Kidney capillary endothelial cell (primary cell): Measurements from ENCODE around the gene WSB1.
"Not testable (repeated sequence)": the region's sequence is repeated elsewhere in the genome, so short reads cannot be mapped to it uniquely, and the experiment has no call there.

Source experiments
- DNase-seq: peaks from one replicate; pipeline ENCODE4 v3.0.0-alpha.2; 2018; ENCODE audit warnings: low spot score

The WSB1 gene

DNA sequence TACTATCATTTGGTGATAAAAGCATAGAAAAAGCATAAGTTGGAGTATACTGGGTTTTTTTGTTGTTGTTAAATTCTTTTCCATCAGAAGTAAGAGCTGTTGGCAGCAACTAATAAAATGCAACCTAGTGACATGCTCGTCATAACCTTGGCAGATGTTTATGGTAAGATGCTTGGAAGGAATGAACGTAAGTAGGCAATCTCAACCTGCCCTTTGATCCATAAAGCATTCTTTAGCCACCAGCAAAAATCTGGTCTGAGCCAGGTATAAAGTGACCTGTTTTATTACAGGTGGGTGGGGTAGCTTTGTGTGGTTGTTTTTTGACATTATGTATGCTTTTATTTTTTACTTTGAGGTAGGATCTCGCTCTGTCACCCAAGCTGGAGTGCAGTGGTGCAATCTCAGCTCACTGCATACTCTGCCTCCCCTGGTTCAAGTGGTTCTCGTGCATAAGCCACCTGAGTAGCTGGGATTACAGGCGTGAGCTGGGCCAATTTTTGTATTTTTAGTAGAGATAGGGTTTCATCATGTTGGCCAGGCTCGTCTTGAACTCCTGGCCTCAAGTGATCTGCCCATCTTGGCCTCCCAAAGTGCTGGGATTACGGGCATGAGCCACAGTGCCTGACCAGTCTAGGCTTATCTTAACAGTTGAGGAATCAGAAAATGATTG lies 22.0 kb downstream of the WSB1 start:
- DNase-seq = no peak

DNA sequence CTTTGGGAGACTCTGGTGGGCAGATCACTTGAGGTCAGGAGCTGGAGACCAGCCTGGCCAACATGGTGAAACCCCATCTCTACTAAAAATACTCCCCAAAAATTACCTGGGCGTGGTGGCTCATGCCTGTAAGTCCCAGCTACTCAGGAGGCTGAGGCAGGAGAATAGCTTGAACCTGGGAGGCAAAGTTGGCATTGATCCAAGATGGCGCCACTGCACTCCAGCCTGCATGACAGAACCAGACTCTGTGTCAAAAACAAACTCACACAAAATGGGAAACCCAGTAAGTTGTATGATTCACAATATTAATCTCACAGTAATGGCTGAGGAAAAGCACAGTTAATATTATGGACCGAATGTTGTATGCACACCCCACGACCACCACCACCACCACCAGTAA lies 24.3 kb downstream of the WSB1 start:
- DNase-seq = no peak

DNA sequence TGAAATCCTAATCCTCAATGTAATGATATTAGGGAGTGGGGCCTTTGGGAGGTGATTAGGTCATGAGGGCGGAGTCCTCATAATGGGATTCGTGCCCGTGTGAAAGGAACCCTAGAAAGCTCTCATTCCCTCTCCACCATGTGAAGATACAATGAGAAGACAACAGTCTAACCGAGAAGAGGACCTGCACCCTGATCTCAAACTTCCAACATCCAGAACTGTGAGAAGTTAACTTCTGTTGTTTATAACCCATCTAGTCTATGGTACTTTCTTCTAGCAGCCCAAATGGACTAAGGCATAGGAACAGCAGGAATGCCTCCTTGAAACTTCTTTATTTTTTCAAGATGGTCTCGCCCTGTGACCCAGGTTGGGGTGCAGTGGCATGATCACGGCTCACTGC lies 24.7 kb downstream of the WSB1 start:
- no peak for DNase-seq

DNA sequence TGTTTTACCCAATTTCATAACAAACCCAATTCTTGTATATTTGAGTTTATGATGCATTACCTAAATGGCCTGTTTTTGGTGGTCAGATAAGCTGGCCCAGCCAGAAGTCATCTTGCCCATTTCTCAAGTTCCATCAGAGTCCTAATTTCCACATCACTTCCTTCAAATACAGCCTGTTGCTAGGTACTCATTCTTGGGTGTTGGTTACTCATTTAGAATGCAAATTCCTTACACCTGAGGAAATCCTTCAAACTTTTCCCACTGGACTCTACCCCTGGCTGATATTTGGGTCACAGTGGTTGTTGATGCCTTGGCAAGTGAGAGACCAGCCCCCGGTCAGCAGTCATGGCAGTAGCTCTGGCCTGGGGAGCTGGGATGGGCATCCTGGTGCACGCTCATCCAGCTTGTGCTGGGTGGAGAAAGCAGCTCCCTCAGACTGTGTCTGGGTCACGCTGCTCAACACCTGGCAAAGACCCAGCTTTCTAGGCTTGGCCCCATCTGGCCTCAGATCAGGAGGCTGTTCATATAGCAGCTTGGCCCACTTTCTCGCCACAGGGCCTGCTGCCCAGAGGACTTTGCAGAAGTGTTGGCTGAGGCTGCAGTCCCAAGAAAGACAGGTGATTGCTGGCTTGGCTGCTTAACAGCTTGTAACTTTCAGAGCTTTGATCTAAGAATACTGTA lies 25.8 kb downstream of the WSB1 start:
- no peak for DNase-seq

DNA sequence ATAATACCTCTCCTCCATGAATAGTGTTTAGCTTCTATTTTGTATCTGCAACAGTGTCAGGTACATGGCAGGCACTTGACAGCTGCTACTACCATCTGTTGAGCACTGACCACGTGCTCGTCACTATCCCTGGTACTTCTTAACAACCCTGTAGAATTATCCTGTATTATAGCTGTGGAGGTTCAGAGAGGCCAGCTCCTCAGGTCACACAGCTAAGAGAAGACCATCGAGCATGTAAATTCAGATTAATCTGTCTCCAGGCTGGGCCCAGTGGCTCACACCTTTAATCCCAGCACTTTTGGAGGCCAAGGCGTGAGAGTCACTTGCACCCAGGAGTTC lies 26.3 kb downstream of the WSB1 start:
- DNase-seq = no peak

DNA sequence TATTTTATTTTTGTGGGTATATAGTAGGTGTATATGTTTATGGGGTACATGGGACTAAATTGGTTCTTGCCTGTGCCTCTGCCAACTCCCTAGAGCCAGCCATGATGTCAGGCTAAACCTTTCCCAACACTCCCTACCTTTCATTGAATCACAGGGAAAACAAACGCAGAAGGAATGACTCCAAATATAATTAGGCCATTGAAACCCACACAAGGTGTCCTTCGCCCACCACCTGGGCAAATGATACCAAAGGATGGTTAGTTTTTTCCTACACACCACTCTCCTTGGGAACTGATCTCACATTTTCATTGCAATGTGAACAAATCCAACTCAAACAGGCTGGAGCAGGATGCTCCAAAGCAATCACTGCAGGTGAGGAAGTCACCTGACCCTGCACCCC lies 27.5 kb downstream of the WSB1 start:
- DNase-seq = no peak

DNA sequence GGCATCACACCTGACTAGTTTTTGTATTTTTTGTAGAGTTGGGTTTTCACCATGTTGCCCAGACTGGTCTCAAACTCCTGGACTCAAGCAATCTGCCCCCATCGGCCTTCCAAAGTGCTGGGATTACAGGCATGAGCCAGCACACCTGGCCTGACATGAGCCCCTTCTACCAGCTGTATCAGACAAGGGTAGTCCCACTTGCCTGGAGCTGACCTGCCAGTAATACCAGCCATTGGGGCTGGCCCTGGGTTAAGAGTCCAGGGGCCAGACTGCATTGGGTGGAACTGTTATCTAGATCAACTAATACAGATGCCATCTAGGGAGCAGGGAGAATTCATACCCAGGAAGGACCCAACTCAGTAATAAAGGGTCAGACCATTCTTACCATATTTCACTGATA lies 28.1 kb downstream of the WSB1 start:
- DNase-seq = no peak

DNA sequence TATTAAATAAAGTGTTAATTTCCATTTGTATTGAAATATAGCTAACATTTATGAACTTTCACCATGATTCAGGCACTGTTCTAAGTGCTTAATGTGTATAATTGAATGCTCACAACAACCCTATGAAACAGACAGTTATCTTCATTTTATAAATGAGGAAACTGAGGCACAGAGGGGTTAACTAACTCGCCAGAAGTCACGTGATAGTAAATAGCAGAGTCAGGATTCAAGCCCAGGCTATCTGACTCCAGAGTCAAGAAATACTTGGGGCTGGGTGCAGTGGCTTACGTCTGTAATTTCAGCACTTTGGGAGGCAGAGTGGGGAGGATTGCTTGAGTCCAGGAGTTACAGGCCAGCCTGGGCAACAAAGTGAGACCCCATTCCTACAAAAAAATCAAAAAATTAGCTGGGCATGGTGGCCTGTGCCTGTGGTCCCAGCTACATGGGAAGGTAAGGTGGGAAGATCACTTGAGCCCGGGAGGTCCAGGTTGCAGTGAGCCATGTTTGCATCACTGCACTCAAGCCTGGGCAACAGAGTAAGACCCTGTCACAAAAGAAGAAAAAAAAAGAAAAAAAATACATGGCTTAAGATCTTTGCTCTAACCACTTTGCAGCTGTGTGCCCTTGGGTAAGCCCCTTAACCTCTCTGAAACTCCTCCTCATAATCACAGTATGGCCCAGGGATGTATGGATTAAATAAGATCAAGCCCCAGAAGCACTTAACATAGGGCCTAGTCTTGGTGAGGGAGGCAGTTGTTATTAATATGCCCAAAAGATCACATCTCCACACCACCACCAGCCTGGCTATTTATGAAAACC lies 29.0 kb downstream of the WSB1 start:
- no peak for DNase-seq

DNA sequence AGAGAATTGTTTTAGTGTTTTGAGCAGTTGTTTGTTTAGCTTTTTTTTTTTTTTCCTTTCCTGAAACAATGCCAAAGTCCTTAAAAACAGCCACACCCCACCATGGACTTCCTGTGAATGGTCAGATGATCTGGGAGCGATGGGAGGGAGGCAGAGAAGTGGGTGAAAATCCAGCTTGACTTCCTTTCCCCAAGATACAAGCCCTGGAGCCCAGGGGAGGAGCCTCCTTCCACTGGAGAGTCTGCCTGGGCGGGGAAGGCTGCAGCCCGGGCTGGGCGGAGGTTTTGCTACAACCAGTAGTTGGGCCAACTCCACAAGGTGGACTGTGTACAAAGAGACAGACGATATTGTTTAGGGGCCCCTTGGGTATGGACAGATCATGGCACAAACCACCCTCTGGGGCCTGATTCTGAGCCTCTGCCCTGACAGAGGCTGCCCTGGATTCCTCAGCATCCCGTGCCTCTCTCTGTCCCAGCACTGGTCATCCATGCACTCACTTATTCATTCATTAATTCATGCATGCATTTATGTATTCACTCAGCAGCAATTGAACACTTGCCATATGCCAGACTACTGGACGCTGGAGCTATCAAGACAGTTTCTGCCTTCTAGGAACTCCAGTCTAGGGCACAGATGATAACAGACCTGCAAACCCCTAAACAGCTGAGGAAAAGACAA lies 29.8 kb downstream of the WSB1 start:
- peak; percentile 36 for DNase-seq

DNA sequence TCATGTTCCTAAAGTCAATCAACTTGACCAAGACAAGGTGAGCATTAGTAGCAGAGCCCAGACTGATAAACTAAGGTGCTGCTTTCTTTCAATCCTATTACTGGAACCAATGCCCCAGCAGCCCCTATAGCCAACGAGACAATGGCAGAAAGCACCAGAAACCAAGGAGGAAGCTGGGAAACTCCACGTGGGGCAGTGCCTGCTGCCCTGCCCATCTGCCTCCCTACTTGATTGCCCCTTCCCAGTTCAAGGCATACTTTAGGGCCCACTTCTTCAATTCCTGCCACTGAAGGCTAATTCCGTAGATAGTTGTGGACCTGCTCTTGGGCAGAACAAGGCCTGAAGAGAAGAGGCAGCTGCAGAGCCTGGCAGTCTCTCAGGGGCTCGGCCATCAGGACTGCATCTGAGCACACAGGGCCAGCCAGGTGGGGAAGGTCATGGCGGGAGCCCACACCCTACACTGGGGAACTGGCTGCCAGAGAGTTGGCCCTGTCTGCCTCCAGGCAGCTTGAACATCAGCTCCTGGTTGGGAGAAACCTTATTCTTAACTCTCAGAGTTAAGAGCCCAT lies 30.9 kb downstream of the WSB1 start:
- DNase-seq = no peak

DNA sequence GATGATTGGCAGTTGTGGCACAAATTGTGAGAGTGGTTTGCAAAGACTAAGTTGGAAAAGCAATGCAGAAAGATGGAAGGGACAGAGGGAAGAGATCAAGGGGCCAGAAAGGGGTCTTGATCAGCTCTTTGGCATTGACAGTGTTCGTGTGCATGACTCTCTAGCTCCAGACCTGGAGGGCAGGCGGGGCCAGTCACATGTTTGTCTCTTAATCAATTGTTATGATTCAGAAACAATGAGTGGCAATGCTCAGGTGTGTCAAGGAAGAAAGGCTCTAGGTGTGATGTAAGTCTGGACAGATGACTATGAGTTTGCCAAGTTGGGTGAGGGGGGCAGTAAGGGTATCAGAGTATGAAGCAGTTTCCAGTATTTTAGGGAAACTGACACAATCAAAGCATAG lies 32.1 kb downstream of the WSB1 start:
- DNase-seq = no peak

DNA sequence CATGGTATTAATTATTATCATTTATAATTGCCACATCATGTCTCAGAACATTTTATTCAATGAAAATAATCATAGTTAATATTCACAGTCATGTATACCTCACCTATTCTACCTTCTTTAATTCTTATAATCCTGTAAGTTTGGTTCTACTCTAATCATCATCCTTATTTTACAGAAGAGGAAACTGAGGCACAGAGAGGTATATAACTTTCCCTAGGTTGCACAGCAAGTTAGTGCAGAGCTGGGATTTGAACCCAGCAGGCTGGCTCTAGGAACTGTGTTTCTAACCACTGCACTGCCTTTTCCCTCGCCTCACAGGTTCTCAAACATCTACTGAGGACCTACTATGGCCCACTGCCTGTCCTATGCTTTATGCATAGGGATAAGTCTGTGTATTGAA lies 32.7 kb downstream of the WSB1 start:
- DNase-seq = no peak

DNA sequence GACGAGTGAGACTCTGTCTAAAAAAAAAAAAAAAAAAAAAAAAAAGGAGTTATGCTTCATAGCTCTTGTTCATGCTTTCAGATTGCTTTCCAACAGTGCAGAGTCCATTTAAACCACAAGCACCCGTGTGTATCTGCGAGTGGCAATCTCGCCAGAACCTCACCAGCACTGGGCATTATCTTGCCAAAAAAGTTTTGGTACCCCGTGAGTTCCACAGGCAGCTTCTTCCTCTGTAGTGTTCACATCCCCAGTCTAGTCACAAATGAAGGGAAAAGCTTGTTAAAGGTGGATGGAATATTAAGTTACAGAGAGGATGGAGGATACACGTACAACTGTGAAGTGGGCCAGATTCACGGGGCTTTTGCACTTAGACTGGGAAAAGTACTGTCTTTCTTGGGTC lies 33.5 kb downstream of the WSB1 start:
- DNase-seq = no peak

DNA sequence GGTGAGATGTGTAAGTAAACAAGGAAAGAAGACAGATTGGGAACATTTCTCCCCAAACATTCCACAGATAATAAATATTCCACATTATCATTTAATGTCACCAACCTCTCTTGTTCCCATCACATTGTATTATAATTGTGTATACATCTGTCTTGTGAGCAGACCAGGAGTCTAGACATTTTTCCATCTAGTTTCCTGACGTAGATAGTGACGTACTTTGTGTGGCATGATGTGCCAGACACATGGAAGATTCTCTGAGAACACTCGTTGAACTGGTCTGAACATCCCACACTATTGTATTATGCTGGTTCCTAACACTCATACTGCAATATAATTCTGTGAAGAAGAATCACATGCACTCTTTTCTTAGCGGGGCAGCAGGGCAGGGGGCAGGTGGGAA lies 34.0 kb downstream of the WSB1 start:
- DNase-seq = no peak

DNA sequence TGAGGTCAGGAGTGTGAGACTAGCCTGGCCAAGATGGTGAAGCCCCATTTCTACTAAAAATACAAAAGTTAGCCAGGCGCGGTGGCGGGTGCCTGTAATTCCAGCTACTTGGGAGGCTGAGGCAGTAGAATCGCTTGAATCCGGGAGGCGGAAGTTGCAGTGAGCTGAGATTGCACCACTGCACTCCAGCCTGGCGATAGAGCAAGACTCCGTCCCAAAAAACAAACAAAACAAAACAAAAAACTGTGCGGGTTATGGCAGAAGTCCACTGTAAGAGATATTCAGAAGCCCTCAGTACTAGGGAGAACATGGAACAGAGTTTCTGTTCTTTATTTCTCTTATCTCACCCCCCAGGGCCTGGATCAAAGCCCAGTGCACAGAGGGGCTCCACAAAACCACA lies 34.8 kb downstream of the WSB1 start:
- DNase-seq = not testable (repeated sequence)

DNA sequence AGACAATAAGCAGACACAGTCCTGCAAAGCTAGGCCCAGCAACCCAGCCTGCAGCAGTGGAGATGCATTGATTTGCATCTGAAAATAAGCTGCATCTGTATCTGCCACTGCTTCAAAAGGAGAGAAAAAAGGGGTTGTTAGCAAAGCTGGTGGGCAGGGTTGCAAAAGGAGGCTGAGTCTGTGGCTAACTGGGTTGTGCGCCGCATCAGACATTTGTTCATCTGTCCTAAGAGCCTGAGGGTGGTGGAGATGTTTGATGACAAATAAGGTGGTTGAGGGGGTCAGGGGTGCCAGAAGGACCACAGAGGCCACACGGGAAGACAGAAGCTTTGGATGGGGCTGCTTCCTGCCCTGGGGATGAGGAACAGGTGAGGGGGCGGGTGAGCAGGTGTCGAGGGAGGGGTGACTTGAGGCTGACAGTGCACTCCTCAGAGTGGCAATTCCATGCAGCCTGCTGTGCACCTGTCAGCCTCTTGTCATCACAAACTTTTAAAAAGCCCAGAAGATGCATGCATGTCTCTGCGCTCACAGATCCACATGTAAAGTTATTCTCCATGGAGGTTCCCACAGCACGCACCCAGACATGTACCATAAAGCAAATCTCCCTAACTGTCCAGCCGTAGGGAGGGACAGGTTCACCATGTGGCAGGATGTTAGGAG lies 35.4 kb downstream of the WSB1 start:
- no peak for DNase-seq

DNA sequence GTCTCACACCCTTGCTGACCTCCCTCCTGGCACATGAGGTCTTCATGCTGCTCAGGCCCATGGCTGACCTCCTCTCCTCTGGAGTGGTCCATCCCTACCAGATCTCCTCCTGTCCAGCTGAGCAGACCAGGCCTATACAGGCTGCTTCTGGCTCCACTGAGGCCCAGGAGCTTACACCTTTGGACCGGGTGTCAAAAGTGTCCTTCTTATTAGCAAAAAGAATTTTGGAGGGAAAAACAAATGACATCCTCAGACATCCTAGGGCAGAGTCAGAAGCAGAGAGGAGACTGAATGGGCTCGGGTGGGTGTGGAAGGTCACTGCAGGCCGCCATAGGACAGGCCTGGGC lies 38.1 kb downstream of the WSB1 start:
- DNase-seq = no peak

DNA sequence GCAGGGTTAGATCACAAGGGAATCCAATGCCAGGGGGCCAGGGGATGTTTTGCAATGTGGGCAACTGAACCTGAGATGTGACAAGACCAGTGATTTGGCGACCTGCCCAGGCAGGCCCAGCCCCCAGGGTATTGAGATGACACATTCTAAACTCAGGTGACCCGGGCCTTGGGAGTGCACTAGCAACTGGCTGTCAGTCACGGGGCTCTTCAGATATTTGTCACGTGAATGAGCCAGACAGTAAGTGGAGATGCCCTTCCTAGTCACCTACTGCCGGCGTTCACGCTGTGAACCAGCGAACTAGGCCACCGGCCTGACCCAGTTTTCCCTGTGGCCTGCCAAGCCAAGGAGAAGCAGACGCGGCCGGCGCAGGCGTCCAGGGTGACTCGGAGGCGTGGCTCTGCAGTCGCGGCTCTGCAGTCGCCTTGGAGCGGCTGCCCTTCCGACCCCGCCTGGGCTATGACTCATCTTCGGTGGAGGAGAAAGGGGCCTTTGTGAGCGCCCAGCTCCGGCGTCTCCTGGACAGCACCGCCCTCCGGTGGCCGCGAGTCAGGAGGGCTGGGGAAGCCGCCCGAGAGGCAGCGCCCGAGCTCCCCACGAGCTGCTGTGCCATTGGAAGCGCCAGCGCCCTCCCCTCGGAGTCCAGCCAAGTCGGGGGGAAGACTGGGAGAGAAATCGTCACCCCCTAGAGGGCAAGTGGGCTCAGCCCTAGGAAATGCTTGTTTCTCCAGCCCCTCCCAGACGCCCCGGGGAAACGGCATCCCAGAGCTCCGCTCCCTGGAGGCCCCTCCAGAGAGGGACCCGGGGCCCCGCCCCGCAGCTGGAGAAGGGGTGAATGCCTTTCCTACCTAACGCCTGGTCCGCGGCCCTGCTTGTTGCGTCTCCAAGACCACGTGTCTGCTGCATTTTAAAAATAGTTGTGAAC lies 38.8 kb downstream of the WSB1 start:
- DNase-seq = peak; percentile 98

DNA sequence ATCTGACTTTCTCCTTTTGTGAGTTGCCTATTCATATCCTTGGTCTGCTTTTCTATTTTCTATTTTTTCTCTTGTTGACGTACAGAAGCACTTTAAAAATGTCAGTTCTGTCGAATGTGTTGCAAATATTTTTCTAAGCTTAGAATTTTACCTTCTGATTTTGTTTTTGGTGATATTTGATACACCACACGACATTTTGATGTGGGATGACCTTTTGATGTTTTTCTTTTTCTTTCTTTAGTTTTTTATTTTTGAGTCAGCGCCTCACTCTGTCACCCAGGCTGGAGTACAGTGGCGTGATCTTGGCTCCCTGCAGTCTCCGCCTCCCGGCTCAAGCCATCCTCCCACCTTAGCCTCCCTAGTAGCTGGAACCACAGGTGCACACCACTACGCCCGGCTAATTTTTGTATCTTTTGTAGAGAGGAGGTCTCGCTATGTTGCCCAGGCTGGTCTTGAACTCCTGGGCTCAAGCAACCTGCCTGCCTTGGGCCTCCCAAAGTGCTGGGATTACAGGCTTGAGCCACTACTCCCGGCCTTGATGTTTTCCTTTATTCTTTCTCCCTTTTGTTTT lies 39.6 kb downstream of the WSB1 start:
- no peak for DNase-seq

DNA sequence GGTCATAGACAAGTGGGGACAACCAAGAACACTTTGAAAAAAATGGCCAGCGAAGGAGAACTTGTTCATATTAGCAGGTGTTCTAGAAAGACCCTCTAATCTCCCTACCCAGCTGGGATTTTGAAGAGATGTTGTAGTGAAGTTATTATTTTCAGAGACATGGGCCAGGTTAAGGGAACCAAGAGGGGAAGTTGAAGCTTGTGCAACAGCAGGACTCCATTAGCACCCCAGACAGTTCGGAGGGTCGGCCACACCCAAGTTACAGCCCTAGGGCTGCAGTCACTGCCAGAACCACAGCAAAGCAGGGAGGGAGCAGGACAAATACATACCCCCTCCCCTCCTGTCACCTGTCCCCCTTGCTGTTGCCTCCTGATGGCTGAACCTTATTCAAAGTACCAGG lies 42.3 kb downstream of the WSB1 start:
- DNase-seq = no peak

DNA sequence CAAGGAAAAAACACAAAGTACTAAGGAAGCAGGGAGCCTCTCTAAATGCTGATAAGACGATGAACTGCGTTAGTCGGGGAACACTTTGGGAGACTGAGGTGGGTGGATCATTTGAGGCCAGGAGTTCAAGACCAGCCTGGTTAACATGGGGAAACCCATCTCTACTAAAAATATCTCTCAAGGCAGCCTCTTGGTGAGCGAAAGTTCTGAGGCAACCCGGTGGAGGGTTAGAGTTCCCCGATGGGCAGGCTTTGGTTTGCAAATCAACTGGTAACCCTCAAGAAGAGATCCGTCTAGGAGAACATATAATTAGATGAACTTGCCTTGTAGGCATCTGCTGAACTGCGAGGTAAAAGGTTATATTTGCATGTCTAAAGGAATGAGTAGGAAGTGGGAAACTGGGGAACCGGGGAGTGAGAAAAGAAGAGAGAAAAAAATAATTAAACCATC lies 44.6 kb downstream of the WSB1 start:
- no peak for DNase-seq
